CD14-positive monocyte (primary cell): Measurements from ENCODE around the gene LRG1. TPM values are rescaled to one million over a fixed set of nuclear protein-coding genes. Genes with fewer than 3 reads are reported as not detected.

ENCODE experiments used
- DNase-seq, 3 donors: peaks; one replicate each; pipeline ENCODE4 v3.0.0-alpha.2; 2011 to 2022
- H2AFZ ChIP-seq: 2 replicates; pipeline ENCODE4 v1.6.0; 2012; ENCODE audit warnings: mild to moderate bottlenecking, low read depth, low read length, inconsistent platforms; ENCODE audit not compliant: insufficient read depth, poor library complexity, severe bottlenecking
- H3K27ac ChIP-seq, 2 donors: 1 replicate in 1 of 2; 2 replicates in 1 of 2; pipeline ENCODE4 v1.5.1; 2012 to 2013; ENCODE audit warnings: low read length in 2 of 2, control low read depth in 1 of 2, inconsistent platforms in 1 of 2, low read depth in 1 of 2, mild to moderate bottlenecking in 1 of 2
- H3K27me3 ChIP-seq, 2 donors: one replicate each; pipeline versions ENCODE4 v1.6.0 to v1.6.1; 2011 to 2013; ENCODE audit warnings: low read length in 2 of 2; ENCODE audit not compliant: control insufficient read depth in 2 of 2, insufficient read depth in 2 of 2
- H3K36me3 ChIP-seq, 2 donors: replicated peaks in 1 of 2; 1 replicate in 1 of 2; 2 replicates in 1 of 2; pipeline versions ENCODE4 v1.5.1 to v1.6.1; 2012 to 2013; ENCODE audit warnings: low read length in 2 of 2, control low read depth in 1 of 2, inconsistent platforms in 1 of 2, mild to moderate bottlenecking in 1 of 2; ENCODE audit not compliant: insufficient read depth in 2 of 2, control insufficient read depth in 1 of 2
- H3K4me1 ChIP-seq, 2 donors: 1 replicate in 1 of 2; 2 replicates in 1 of 2; pipeline versions ENCODE4 v1.5.1 to v1.6.1; 2012 to 2013; ENCODE audit warnings: low read length in 2 of 2, control low read depth in 1 of 2, inconsistent platforms in 1 of 2, mild to moderate bottlenecking in 1 of 2, moderate library complexity in 1 of 2; ENCODE audit not compliant: insufficient read depth in 2 of 2, control insufficient read depth in 1 of 2
- H3K4me2 ChIP-seq: replicated peaks from 2 replicates; pipeline ENCODE3; 2012; ENCODE audit warnings: low read length, moderate library complexity, mild to moderate bottlenecking; ENCODE audit not compliant: poor library complexity, severe bottlenecking; ENCODE audit errors: extremely low read depth
- H3K4me3 ChIP-seq, 3 experiments: fragments of 200-600 bp in 1 of 3; sonication (generic) in 1 of 3; replicated peaks in 1 of 3; 1 replicate in 2 of 3; 2 replicates in 1 of 3; pipeline ENCODE4 v1.5.1; 2011 to 2013; ENCODE audit warnings: low read length in 3 of 3, mild to moderate bottlenecking in 3 of 3, control low read depth in 2 of 3, low read depth in 2 of 3, inconsistent platforms in 1 of 3, moderate library complexity in 1 of 3
- H3K79me2 ChIP-seq: 2 replicates; pipeline ENCODE4 v1.6.0; 2012; ENCODE audit warnings: mild to moderate bottlenecking, control low read depth, inconsistent platforms, low read length, moderate library complexity; ENCODE audit not compliant: insufficient read depth
- H3K9ac ChIP-seq: 2 replicates; pipeline ENCODE4 v1.6.0; 2017; ENCODE audit warnings: low read length, mild to moderate bottlenecking; ENCODE audit not compliant: insufficient read depth, poor library complexity, severe bottlenecking
- H3K9me3 ChIP-seq, 2 donors: replicated peaks in 1 of 2; 1 replicate in 1 of 2; 2 replicates in 1 of 2; pipeline versions ENCODE4 v1.5.1 to v1.6.1; 2012 to 2013; ENCODE audit warnings: low read length in 2 of 2, control low read depth in 1 of 2; ENCODE audit not compliant: control insufficient read depth in 1 of 2, insufficient read depth in 1 of 2
- H4K20me1 ChIP-seq: 2 replicates; pipeline ENCODE4 v1.6.0; 2012; ENCODE audit warnings: mild to moderate bottlenecking, low read length, control low read depth, moderate library complexity; ENCODE audit not compliant: insufficient read depth
- H3K27ac Mint-ChIP-seq, 7 donors: one replicate each; pipeline ENCODE4 v1.8.0; 2020; ENCODE audit warnings: mild to moderate bottlenecking in 7 of 7, mixed read lengths in 7 of 7, moderate library complexity in 6 of 7, inconsistent platforms in 2 of 7
- H3K27me3 Mint-ChIP-seq, 3 donors: one replicate each; pipeline ENCODE4 v1.8.0; 2021 to 2022; ENCODE audit warnings: low read depth in 3 of 3, mild to moderate bottlenecking in 3 of 3, mixed read lengths in 3 of 3, moderate library complexity in 3 of 3, inconsistent platforms in 1 of 3
- H3K36me3 Mint-ChIP-seq, 2 donors: one replicate each; pipeline ENCODE4 v1.8.0; 2020; ENCODE audit warnings: mixed read lengths in 2 of 2, inconsistent platforms in 1 of 2, mild to moderate bottlenecking in 1 of 2
- H3K4me1 Mint-ChIP-seq: one replicate; pipeline ENCODE4 v1.8.0; 2020; ENCODE audit warnings: mild to moderate bottlenecking, mixed read lengths
- H3K4me3 Mint-ChIP-seq, 2 donors: one replicate each; pipeline ENCODE4 v1.8.0; 2020; ENCODE audit warnings: mild to moderate bottlenecking in 2 of 2, mixed read lengths in 2 of 2, moderate library complexity in 1 of 2
- H3K9me3 Mint-ChIP-seq, 7 donors: one replicate each; pipeline ENCODE4 v1.8.0; 2020 to 2022; ENCODE audit warnings: mixed read lengths in 7 of 7, mild to moderate bottlenecking in 6 of 7, moderate library complexity in 6 of 7, inconsistent platforms in 2 of 7
- WGBS: methylation state at CpG from one replicate; pipeline ENCODE4 v1.1.5; 2013; ENCODE audit warnings: missing lambda C conversion rate; ENCODE audit not compliant: insufficient coverage; 5-methylcytosine and 5-hydroxymethylcytosine counted together
- intact Hi-C, 2 donors: fragments of 100-400 bp; cut with micrococcal nuclease; formaldehyde crosslinking; loops; one replicate each; pipeline versions ENCODE4 v1.15.0 to v1.15.1; 2023
- polyA plus RNA-seq, 3 donors: library from polyadenylated mRNA; depleted of rRNA in 1 of 3; unstranded in 2 of 3; stranded (reverse) in 1 of 3; fragments of 300-500 nt in 2 of 3; fragments of >200 nt in 1 of 3; fragmentation: Illumina TruSeq in 2 of 3; gene quantifications; 1 replicate in 2 of 3; 2 replicates in 1 of 3; pipeline ENCODE4 v1.2.3, GENCODE V29; 2012 to 2021
- TF ChIP-seq, protein P1 (sequence below): fragments of 200-600 bp; IDR thresholded peaks from one replicate; pipeline ENCODE4 v1.8.0; 2022; ENCODE audit warnings: antibody characterized with exemption, mild to moderate bottlenecking

LRG1 gene
- polyA plus RNA-seq, 3 donors: 5.5 to 50.1 (median 9.6) TPM

DNA sequence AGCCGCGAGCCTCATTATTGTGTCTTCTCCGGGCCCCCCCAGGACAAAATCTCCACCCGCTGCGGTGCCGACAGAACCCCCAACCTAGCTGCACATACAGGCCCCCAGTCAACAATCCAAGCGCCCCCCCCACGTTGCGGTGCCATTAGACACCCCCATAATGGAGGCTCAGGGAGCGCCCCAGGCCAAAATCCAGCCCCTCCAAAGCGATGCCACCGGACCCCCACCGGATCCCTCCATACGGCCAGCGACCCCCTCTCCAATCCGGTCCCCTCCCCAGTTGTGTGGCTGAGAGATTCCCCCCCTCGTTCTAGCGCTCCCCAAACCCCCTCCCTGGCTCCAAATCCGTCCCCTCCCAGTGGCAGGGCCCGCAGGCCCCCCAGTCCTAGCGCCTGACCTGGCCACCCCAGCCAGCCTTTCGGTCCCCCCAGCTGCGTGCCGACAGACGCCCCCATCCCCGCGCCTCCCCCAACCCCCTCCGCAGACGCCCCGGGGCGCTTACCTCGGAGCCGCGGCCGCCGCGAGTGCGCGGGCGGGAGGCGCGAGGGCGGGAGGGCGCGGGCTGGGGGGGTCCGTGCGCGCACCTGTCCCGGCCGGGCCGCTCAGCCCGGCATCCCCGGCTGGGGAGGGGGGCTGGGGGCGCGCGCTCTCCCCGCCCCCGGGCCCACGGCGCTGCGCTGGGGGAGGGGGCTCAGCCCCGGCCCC, 41.3 kb upstream of the LRG1 start:
- H3K27ac Mint-ChIP-seq: no peak overlapping the region
- H3K9me3 Mint-ChIP-seq: peaks cover 2 to 24% (median 8%) of the 10 kb centered on the region in 7 donors
- H3K27me3 Mint-ChIP-seq: peaks cover 72 to 93% (median 78%) of the 10 kb centered on the region in 3 donors
- peak overlapping the region in 1 of 2 donors; percentile 67 for H3K4me3 Mint-ChIP-seq
- Histone ChIP-seq H3K9me3 (peaks cover 0 to 30% of the 10 kb centered on the region in 2 donors), H3K27me3 (peaks cover 45 to 89% of the 10 kb centered on the region in 2 donors), H3K36me3 (no peaks in the 10 kb centered on the region), H3K9ac (no peak overlapping the region), H3K27ac (no peak overlapping the region), H3K4me3 (no peak overlapping the region), H3K79me2 (no peaks in the 10 kb centered on the region), H3K4me1 (peaks cover 10% of the 10 kb centered on the region in 2 donors), H4K20me1 (no peaks in the 10 kb centered on the region), H3K4me2 (no peak overlapping the region), H2AFZ (no peak overlapping the region)
- no peaks in the 10 kb centered on the region for H3K4me1 Mint-ChIP-seq
- TF ChIP-seq, protein P1, sequence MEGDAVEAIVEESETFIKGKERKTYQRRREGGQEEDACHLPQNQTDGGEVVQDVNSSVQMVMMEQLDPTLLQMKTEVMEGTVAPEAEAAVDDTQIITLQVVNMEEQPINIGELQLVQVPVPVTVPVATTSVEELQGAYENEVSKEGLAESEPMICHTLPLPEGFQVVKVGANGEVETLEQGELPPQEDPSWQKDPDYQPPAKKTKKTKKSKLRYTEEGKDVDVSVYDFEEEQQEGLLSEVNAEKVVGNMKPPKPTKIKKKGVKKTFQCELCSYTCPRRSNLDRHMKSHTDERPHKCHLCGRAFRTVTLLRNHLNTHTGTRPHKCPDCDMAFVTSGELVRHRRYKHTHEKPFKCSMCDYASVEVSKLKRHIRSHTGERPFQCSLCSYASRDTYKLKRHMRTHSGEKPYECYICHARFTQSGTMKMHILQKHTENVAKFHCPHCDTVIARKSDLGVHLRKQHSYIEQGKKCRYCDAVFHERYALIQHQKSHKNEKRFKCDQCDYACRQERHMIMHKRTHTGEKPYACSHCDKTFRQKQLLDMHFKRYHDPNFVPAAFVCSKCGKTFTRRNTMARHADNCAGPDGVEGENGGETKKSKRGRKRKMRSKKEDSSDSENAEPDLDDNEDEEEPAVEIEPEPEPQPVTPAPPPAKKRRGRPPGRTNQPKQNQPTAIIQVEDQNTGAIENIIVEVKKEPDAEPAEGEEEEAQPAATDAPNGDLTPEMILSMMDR: no peak
- intact Hi-C loops: no loop called here
- H3K36me3 Mint-ChIP-seq: peaks cover 3 to 4% of the 10 kb centered on the region in 2 donors
- under 1% methylated on average over 38 of the region's 62 CpGs for WGBS
- no peak for DNase-seq

DNA sequence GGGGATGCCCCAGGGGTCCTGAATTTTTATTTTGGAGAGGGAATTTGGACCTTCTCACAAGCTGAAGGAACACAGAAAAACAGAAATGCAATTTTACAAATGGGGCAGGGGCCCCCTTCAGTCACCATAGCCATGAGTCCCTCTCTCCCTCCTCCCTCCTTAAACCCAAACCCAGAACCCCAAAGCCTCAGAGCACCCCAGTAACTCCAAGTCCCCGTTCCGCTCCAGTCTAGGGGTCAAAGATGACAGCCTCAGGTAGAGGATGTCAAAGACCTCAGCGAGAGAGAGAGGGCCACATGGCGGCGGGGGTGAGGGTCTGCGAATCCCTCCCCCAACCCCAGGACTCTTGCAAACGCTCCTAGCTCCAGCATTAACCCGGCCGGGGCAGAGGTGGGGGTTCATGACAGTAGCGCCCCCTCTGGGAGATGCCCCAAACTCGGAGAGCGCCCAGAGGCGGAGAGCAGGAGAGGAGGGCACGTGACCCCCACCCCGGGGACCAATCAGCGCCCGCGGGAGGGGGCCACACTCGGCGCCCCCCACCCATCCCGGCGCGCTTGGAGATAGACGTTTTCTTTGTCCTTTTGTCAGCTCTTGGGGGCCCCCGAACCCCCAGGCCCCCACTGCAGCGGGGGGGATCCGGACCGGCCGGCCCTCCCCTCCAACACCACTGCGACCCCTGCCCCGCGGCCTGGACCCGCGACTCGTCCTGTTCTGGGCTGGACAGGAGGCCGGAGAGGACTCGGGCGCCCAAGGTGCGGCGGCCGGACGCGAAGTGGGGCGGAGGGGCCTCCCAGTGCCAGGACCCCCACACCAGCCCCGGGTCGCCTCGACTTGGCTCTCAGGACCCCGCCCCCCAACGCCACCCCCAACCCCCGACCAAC, 40.4 kb upstream of the LRG1 start:
- Mint-ChIP-seq H3K27ac (no peak overlapping the region), H3K36me3 (peaks cover 3 to 4% of the 10 kb centered on the region in 2 donors), H3K27me3 (peaks cover 66 to 93% (median 78%) of the 10 kb centered on the region in 3 donors), H3K4me1 (peaks cover 8% of the 10 kb centered on the region), H3K4me3 (peak overlapping the region in 1 of 2 donors; percentile 72), H3K9me3 (peaks cover 2 to 24% (median 8%) of the 10 kb centered on the region in 7 donors)
- Histone ChIP-seq H4K20me1 (no peaks in the 10 kb centered on the region), H3K36me3 (no peaks in the 10 kb centered on the region), H3K4me3 (no peak overlapping the region), H3K9me3 (peaks cover 0 to 28% of the 10 kb centered on the region in 2 donors), H3K27me3 (peaks cover 40 to 89% of the 10 kb centered on the region in 2 donors), H3K4me1 (peaks cover 10% of the 10 kb centered on the region in 2 donors), H2AFZ (no peak overlapping the region), H3K27ac (no peak overlapping the region), H3K9ac (no peak overlapping the region), H3K79me2 (no peaks in the 10 kb centered on the region), H3K4me2 (no peak overlapping the region)
- TF ChIP-seq, protein P1: no peak
- DNase-seq: no peak
- 5% methylated on average over 39 of the region's 50 CpGs for WGBS
- intact Hi-C loops: no loop called here
